Stimulated activated CD8-positive, alpha-beta memory T cell treated with anti-CD3 and anti-CD28 coated beads, Interleukin-15, amount 100 ng/mL, for 1 hour (primary cell): ENCODE results near the gene HS3ST3A1.
"Not testable (repeated sequence)": the region's sequence is repeated elsewhere in the genome, so short reads cannot be mapped to it uniquely, and the experiment has no call there.

ENCODE experiments used
- DNase-seq: peaks from one replicate; pipeline ENCODE4 v3.0.0-alpha.2; 2020; ENCODE audit warnings: low read depth

The HS3ST3A1 gene

DNA sequence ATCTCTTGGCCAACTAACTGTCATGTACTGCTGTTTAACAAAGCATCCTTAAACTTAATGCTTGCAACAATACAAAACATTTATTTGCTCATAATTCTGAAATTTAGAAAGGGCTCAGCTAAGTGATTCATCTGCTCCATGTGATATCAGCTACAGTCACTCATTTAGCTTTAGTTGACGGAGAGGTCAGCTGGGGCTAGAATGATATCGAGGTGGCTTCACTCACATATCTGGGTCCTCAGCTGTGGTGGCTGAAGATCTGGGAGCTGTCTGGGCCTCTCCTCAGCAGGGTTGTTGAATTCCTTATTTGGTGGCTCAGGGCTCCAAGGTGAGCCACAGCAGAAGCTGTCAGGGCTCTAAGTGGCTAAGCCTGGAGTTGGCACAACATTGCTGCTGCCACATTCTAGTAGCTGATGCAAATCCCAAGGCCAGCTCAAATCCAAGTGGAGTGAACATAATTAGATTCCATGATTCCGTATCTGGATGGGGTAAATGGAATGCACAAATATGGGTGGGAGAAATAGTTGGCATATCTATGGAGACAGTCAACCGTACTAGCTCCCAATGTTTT, 62.8 kb downstream of the HS3ST3A1 start:
- no peak for DNase-seq

DNA sequence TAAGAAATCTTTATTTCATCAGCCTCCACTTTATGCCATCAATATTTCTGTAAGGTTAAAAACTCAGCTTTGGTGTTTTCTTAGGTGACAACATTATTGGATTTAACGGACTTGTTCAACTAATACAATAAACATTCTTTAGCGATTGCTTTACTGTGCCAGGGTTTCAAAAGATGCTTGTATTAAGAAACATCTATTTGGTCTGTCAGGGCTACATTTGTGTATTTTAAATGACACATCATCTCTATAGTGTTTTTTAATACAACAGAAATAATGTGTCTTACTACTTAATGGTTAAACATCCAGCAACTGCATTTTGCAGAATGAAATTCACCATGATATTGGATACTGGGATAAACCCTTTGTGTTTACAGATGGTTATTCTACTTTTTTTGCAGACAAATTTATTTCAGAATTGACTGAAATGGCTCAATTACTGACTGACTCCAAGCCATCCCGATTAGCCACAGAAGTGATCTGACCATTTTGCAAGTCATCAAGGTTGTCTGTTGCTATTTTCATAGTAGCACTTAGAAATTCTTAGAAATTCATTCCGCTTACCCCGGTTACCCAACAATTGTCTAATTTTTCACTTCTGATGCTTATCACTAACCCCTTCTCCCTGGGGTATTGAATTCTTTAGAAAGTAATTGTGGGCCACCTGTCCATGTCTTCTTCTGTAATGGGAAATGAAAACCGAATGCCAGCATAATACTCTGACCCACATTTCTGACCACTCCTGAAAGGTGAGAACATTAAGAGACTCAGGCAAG, 63.7 kb downstream of the HS3ST3A1 start:
- DNase-seq: no peak

DNA sequence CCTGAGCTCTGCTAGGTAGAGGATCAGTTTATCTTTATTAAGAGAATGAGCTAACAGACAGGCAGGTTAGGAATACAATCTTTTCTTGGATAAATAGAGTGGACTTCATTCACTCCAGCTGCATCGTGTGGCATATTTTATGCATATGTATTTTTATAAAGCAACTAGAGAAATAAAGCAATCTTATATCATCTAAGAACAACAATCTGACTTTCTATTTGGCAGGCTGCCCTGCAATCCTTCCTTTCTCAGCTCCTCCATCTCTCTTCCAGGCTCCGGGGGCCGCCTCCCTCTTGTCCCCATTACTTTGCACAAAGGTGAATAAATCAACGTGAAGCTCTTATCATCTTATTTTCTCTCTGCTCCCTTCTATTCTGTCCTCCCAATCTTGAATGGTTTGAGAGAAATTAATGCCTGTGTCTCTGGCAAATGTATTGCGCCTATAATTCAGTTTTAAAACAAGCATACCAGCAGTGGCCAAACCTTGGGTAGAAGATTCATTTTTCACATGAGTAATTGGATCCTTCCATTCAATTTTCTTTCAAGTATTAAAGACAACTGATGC, 64.5 kb downstream of the HS3ST3A1 start:
- DNase-seq: no peak

GRCh38 chr17:13534946-13535345, 66.8 kb downstream of the HS3ST3A1 start:
- DNase-seq: no peak

DNA sequence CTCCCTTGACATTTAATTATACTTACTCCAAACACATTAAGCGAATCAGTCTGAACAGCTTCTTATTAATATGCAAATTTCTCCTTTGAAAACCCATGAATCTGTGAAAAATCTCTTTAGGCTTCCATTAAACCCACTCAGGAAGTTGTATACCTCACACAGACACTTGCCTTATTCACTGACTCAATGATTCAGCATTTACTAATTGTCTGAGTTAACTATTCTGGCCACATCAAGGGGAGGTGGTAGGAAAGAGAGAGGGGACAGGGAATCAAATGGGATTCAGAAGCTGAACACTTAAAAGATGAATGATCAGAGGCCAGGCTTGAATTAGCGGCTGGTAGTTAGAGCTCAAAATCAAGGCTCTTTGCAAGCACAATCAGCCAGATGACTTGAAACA, 70.0 kb downstream of the HS3ST3A1 start:
- DNase-seq: no peak

- DNase-seq: no peak
These were observed 75.9 kb downstream of the HS3ST3A1 start for GRCh38 chr17:13525876-13526275.

DNA sequence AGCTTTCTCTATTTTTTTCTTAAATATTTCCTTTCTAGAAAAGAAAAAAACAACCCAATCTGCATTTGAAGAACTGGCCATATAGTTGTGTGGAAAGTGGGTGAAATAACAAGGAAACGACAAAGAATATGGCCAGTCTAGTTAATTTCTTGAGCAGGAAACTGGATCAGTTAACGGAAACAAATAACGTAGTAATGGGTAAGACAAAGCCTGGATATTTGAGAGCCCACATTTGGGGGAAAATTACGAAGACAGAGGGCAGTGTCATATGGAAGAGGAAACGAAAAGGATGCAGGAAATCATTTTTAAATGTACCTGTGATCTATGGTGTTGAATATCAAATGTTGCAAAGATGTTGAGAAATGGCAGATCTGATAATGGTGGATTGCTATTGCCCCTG, 78.6 kb downstream of the HS3ST3A1 start:
- DNase-seq: no peak

- DNase-seq: no peak
These were observed 79.0 kb downstream of the HS3ST3A1 start for GRCh38 chr17:13522749-13523148.

GRCh38 chr17:13521784-13522183, 79.9 kb downstream of the HS3ST3A1 start:
- no peak for DNase-seq

DNA sequence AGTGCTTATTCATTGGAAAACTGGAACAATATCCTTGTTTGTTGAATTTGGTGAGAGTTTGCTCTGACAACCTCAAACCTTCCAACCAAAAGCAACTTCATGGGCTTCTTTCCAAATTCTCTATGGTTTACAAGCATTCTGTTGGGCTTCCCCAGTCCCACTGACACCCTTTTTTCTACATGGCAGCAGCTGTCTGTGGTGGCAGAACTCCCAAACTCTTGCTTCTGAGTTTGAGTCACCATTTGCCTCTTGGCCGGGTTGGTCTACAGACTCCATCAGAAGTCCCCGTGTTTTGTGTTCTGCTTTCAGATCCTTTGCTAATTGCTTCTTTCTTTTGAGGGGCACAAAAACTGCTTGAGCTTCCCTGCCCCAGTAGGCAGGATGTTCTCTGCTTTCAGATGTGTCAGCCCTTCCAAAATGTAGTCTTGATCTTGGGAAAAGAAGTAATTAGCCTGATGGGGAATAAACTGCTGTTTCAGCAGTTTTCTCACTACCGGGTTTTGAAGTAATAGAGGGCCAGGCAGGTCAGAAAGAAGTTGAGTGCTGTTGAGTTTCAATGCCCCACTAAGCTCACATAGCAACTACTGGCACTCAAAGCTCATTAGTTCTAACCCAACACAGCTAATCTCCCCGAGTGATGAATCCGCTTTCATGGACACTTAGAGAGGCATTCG, 80.7 kb downstream of the HS3ST3A1 start:
- DNase-seq: no peak

DNA sequence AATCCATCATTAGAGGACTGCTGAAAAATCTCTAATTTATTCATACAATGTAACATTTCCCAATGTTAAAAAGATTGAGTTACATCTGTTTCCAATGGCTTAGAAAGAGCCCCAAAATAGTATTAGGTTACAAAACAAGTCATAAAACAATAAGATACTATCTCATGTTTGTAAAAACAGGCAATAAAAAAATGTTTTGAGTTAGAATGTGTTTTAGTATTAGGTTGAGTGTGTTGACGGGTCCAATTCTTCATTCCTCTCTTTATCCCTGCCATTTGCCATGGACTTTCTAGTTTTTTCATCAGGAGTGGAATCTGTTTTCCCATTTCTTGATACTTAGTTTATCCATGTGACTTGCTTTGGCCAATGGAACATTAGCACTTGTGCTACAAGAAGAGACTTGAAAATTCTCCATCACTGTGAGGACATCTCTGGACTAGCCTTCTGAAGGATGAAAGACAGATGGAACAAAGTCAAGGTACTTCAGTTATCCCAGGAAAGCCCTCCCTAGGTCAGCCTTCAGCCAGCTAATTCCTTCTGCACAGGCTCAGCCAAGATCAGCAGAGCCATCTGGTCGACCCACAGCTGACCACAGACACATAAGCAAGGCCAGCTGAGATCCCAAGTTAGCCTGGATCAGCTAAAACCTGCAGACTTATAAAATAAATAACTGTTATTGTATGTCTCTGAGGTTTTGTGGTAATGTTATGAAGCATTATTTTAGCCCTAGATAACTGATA, 83.3 kb downstream of the HS3ST3A1 start:
- DNase-seq: no peak

DNA sequence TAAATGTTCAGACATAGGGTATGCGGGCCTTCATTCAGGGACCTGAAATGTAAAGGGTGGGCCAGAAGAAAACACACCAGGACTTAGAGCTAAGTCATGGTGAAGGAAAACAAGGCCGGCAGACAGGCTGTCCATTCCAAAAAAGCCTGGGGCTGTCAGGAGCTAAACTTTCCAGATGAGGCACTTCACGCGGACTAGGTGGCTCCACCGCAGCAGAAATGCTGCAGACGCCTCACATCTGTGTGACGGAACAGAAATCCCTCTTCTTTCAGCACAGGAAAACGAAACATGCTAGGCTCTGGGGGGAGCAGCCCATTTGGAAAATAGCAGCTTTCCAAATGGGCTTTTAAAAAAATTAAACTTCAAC, 88.7 kb downstream of the HS3ST3A1 start:
- no peak for DNase-seq

- no peak for DNase-seq
These were observed 91.7 kb downstream of the HS3ST3A1 start for GRCh38 chr17:13510062-13510461.

GRCh38 chr17:13509527-13509926, 92.2 kb downstream of the HS3ST3A1 start:
- DNase-seq: no peak

DNA sequence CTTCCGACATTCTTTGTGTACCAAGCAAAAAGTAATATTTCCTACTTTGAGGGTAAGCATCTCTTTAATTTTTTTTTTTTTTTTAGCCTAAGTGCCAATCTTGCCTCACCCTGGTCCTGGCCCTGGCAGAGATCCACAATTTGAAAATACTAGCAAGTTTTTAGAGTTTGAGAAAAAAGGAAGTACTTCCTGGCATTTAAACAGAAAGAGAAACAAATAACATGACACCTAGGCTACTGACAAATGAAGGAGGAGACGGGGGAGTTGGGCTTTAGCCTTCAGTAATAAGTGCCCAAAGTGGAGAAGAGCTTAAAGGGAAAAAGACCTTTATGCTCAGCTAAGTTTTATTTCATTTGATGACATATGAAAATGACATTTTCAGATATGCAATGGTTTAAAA, 92.8 kb downstream of the HS3ST3A1 start:
- DNase-seq: no peak

- no peak for DNase-seq
These were observed 98.2 kb downstream of the HS3ST3A1 start for GRCh38 chr17:13503526-13503925.

DNA sequence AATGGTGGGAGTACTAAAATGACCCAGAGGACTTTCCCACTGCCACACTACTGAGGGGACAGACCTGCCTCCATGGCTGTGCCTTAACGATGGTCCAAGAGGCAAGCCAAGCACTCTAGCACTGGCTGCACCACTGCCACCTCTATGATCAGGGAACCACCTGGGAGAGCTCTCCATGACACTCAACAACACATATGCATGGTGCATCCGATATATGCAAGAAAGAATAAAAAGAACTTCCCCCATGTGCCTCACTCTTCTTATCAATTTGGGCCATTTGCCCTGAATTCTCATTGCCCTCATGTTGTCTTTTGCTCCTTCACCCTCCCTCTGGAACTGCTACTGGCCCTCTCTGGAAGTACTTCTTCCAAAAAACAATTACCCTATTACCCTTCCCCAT, 99.5 kb downstream of the HS3ST3A1 start:
- DNase-seq: no peak

- no peak for DNase-seq
These were observed 100.8 kb downstream of the HS3ST3A1 start for GRCh38 chr17:13500947-13501346.

GRCh38 chr17:13498184-13498583, 103.5 kb downstream of the HS3ST3A1 start:
- no peak for DNase-seq

DNA sequence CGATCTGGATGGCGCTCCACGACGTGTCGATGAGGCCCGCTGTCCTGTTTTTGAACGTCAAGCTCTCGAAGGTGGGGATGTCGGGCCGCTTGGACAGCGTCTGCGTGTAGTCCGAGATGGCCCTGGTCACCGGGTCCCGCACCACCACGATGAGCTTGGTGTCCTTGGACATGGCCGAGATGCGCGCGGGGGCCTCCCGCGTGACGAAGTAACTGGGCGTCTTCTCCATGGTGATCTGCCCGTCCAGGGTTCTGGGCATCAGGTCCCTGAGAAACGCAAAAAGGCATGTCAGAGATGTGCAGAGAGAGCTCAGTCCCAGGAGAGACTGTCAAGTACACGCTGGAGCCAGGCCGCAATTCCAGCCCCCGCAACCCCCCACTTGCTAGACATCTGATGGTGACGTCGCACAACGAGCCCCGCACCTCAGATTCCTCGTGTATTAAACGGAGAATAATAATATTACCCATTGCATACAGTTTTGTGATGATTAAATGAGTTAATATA, 105.1 kb downstream of the HS3ST3A1 start:
- not testable (repeated sequence) for DNase-seq

DNA sequence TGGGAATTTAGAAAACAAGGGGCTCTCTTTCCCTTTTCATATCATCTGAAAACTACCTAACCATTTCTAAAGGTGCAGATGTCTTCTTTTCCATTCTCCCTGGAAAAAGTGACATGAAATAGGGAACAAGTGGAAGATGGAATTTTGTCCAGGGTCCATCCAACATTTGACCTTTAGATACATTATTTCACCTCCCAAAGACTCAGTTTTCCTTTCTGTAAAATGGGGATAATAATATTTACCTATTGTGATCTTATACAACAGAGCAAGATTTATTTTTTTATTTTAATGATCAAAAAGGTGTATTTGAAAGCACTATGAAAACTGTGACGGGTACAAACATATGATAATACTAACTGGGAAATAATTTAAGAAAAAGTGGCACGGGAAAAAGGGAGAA, 106.3 kb downstream of the HS3ST3A1 start:
- no peak for DNase-seq

GRCh38 chr17:13492737-13493122, 109.0 kb downstream of the HS3ST3A1 start:
- DNase-seq: no peak
